Pancreas (tissue), 10 donors: Measurements from ENCODE around the gene PRR19. TPM values are rescaled to one million over a fixed set of nuclear protein-coding genes. Genes with fewer than 3 reads are reported as not detected.

ENCODE experiments used
- ATAC-seq, 4 donors: fragments of 200-7000 bp; cut with Tn5 transposase; one replicate each; pipeline versions ENCODE4 v1.8.0 to v1.9.1; 2020; ENCODE audit warnings: mild to moderate bottlenecking in 4 of 4, moderate library complexity in 4 of 4
- DNase-seq, 6 donors: peaks; one replicate each; pipeline ENCODE4 v3.0.0-alpha.2; 2020
- FAIRE-seq: peaks from 2 replicates; lab custom pipeline; 2012; peaks lifted over from hg19 to GRCh38; lab: Jason Lieb, UNC
- H3K27ac ChIP-seq, 4 donors: fragments of 200-600 bp; sonication (generic); 1 replicate in 3 of 4; 2 replicates in 1 of 4; pipeline versions ENCODE4 v1.5.0 to v1.8.0; 2020
- H3K27me3 ChIP-seq, 4 donors: fragments of 200-600 bp; one replicate each; pipeline ENCODE4 v1.8.0; 2021
- H3K36me3 ChIP-seq, 3 donors: fragments of 200-600 bp; sonication (generic) in 1 of 3; one replicate each; pipeline versions ENCODE4 v1.5.0 to v1.8.0; 2020 to 2021
- H3K4me1 ChIP-seq, 3 donors: fragments of 200-600 bp; one replicate each; pipeline ENCODE4 v1.8.0; 2021
- H3K4me3 ChIP-seq, 4 donors: fragments of 200-600 bp; sonication (generic) in 2 of 4; one replicate each; pipeline versions ENCODE4 v1.5.0 to v1.8.0; 2020 to 2021
- H3K9me3 ChIP-seq, 4 donors: fragments of 200-600 bp; one replicate each; pipeline ENCODE4 v1.8.0; 2021
- WGBS, 2 donors: extraction: QIAGEN DNeasy Blood & Tissue Kit; methylation state at CpG; one replicate each; pipeline ENCODE4 v1.1.7; 2013; 5-methylcytosine and 5-hydroxymethylcytosine counted together
- intact Hi-C, 3 donors: fragments of 100-400 bp; cut with DNase I; formaldehyde crosslinking; loops; one replicate each; pipeline versions ENCODE4 v1.11.1 to v1.14.2; 2022
- polyA plus RNA-seq, 2 donors: library from polyadenylated mRNA; stranded (reverse); fragments of 200-250 nt; gene quantifications; one replicate each; pipeline ENCODE4 v1.2.3, GENCODE V29; 2013
- total RNA-seq, 6 donors: library from RNA; stranded (reverse); fragmentation: NEBNext Ultra II Directional in 4 of 6; extraction: Animal tissue kit (Norgen Biotek cat#: 25700) in 4 of 6; gene quantifications; one replicate each; pipeline versions ENCODE4 v1.2.1 to v1.2.4, GENCODE V29; 2021 to 2023
- TF ChIP-seq, protein P1 (sequence below), 4 donors: fragments of 200-600 bp; sonication (generic) in 3 of 4; IDR thresholded peaks; one replicate each; pipeline versions ENCODE4 v1.5.0 to v1.8.0; 2021; ENCODE audit warnings: antibody characterized with exemption in 4 of 4
- donor health status: healthy with polysubstance abuse.
- donor health status: DM: no; HTN: no; CAD: no; lungs with moderate emphysema.
- donor health status: DM: no; HTN: no; CAD: no.
- donor health status: control.
- donor health status: control.
- donor health status: Bipolar disorder and iron deficiency.
- donor health status: DM: yes; HTN: yes; CAD: no.
- donor health status: DM: no; HTN: no; CAD: no.
- donor health status: DM: no; HTN: no; CAD: no.
- donor health status: DM: yes; HTN: yes; CAD: no.

PRR19 gene
- total and polyA plus RNA-seq, 8 donors, result 0.12 to 0.99 (median 0.37) TPM

DNA sequence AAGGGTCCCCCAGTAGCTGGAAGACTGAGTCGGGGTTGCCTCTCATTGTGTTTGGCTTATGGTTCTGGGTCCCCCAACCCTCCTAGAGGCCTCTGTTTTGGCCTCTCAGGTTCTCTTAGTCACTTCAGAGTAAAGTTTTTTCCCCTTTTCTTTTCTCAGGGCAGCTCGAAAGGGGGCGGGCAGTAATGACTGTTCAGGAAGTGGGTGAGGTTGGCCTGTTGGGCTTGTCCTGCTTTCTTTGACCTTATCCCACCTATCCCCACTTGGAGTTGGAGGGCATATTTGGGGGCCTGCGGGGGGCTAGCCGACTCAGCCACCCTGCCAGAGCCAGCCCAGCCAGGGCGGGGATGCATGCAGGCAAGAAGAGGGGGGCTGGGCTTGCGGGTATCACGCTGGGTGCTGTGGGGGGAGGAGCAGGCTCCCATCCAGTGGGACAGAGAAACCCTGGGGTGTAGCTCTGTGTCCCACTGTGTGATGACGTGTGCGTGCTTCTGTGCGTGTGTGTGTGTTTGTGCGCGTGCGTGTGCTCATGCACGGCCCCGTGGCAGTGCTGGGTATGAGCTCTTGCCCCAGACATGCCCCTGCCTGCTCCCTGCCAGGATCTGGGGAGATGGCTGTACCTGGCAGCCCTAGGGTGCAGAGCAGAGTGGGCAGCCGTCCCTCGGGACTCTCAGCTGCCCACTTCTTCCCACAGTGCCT lies 31.4 kb upstream of the PRR19 start:
- ATAC-seq, result peak in 1 of 4 donors; percentile 5
- H3K4me1 ChIP-seq, result peaks cover 1 to 18% (median 8%) of the 10 kb centered on the region in 3 donors
- WGBS, 2 donors, result 5 to 10% methylated on average over 17 to 18 of the region's 18 CpGs

DNA sequence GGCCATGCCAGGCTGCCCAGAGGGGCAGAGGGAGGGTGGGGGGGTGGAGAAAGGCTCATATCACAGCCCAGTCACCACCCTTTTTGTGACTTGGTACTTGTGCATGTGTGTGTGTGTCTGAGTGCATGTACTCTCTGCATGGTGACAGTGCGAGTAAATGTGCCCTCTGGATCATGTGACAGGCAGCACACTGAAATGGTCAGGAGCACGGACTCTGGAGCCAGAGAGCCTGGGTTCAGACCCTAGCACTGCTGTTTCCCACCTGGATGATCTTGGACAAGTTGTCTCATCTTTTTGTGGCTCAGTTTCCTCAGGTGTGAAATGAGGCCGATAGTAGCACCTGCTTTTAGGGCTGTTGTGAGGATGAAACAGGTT lies 30.9 kb upstream of the PRR19 start:
- WGBS, 2 donors, result 33% methylated on average over 3 of the region's 3 CpGs
- ATAC-seq, result no peak
- Histone ChIP-seq H3K9me3 (no peaks in the 10 kb centered on the region), H3K4me3 (peak overlapping the region in 2 of 4 donors; percentile 51 to 57), H3K36me3 (peaks cover 0 to 29% (median 15%) of the 10 kb centered on the region in 3 donors), H3K27ac (peak overlapping the region; percentile 73 to 91 (median 82)), H3K4me1 (peaks cover 7 to 22% (median 8%) of the 10 kb centered on the region in 3 donors), H3K27me3 (no peaks in the 10 kb centered on the region)
- peak in 1 of 6 donors; percentile 25 for DNase-seq
- TF ChIP-seq, protein P1, sequence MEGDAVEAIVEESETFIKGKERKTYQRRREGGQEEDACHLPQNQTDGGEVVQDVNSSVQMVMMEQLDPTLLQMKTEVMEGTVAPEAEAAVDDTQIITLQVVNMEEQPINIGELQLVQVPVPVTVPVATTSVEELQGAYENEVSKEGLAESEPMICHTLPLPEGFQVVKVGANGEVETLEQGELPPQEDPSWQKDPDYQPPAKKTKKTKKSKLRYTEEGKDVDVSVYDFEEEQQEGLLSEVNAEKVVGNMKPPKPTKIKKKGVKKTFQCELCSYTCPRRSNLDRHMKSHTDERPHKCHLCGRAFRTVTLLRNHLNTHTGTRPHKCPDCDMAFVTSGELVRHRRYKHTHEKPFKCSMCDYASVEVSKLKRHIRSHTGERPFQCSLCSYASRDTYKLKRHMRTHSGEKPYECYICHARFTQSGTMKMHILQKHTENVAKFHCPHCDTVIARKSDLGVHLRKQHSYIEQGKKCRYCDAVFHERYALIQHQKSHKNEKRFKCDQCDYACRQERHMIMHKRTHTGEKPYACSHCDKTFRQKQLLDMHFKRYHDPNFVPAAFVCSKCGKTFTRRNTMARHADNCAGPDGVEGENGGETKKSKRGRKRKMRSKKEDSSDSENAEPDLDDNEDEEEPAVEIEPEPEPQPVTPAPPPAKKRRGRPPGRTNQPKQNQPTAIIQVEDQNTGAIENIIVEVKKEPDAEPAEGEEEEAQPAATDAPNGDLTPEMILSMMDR (IDR thresholded peaks at IDR 0.05), result no peak
- FAIRE-seq, result no peak
- intact Hi-C loops, result no loop called here

More for the DNA sequence above, 31.4 kb upstream of the PRR19 start:
- H3K27me3 ChIP-seq, result no peaks in the 10 kb centered on the region
- DNase-seq (peak; percentile 45 to 81 (median 67)), FAIRE-seq (no peak)
- H3K27ac ChIP-seq, result peak overlapping the region; percentile 73 to 91 (median 82)
- peak overlapping the region in 3 of 4 donors; percentile 32 to 57 (median 51) for H3K4me3 ChIP-seq
- intact Hi-C loops, result no loop called here
- H3K36me3 ChIP-seq, result peaks cover 0 to 29% (median 15%) of the 10 kb centered on the region in 3 donors
- no peaks in the 10 kb centered on the region for H3K9me3 ChIP-seq
- TF ChIP-seq, protein P1 (IDR thresholded peaks at IDR 0.05), result no peak

DNA sequence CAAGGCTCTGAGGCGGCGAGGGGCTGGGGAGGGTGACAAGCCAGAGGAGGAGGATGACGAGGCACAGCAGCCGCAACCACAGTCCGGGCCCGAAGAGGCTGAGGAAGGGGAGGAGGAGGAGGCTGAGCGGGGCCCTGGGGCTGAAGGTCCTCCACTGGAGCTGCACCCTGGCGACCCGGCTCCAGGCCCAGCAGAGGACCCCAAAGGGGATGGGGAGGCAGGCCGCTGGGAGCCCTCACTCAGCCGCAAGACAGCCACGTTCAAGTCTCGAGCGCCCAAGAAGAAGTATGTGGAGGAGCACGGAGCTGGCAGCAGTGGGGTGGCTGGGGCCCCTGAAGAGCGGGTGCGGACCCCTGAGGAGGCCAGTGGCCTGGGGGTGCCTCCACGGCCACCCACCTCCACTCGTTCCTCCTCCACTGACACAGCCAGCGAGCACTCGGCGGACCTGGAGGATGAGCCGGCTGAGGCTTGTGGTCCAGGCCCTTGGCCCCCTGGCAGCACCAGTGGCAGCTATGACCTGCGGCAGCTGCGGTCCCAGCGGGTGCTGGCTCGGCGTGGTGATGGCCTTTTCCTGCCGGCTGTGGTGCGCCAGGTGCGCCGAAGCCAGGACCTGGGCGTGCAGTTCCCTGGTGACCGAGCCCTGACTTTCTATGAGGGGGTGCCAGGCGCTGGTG lies 29.9 kb upstream of the PRR19 start:
- DNase-seq (peak in 4 of 6 donors; percentile 31 to 81 (median 56)), FAIRE-seq (no peak), ATAC-seq (no peak)
- H3K9me3 ChIP-seq, result no peaks in the 10 kb centered on the region
- 90 to 94% methylated on average over 34 to 35 of the region's 35 CpGs for WGBS, 2 donors
- H3K27me3 ChIP-seq, result no peaks in the 10 kb centered on the region
- intact Hi-C loops, result no loop called here
- TF ChIP-seq, protein P1 (IDR thresholded peaks at IDR 0.05), result no peak
- peaks cover 8 to 22% (median 8%) of the 10 kb centered on the region in 3 donors for H3K4me1 ChIP-seq
- H3K27ac ChIP-seq, result no peak overlapping the region
- no peak overlapping the region for H3K4me3 ChIP-seq
- peaks cover 0 to 29% (median 15%) of the 10 kb centered on the region in 3 donors for H3K36me3 ChIP-seq

DNA sequence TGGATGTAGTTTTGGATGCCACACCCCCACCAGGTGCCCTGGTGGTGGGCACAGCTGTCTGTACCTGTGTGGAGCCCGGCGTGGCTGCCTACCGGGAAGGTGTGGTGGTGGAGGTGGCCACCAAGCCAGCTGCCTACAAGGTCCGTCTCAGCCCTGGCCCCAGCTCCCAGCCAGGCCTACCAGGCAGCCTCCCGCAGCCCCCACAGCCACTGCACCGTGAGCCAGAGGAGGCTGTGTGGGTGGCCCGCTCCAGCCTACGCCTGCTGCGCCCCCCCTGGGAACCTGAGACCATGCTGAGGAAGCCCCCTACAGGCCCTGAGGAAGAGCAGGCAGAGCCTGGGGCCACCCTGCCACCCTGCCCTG lies 29.4 kb upstream of the PRR19 start:
- H3K27ac ChIP-seq, result no peak overlapping the region
- H3K4me1 ChIP-seq, result peaks cover 8 to 23% (median 9%) of the 10 kb centered on the region in 3 donors
- H3K9me3 ChIP-seq, result no peaks in the 10 kb centered on the region
- ATAC-seq (no peak), DNase-seq (peak in 1 of 6 donors; percentile 78), FAIRE-seq (no peak)
- no peak overlapping the region for H3K4me3 ChIP-seq
- H3K27me3 ChIP-seq, result no peaks in the 10 kb centered on the region
- TF ChIP-seq, protein P1 (IDR thresholded peaks at IDR 0.05), result no peak
- 91 to 96% methylated on average over 9 of the region's 9 CpGs for WGBS, 2 donors
- intact Hi-C loops, result no loop called here
- H3K36me3 ChIP-seq, result peaks cover 0 to 29% (median 15%) of the 10 kb centered on the region in 3 donors
